ENCODE data around the gene KRTAP5-6. TPM values are rescaled to one million over a fixed set of nuclear protein-coding genes. Genes with fewer than 3 reads are reported as not detected.
"Not testable (repeated sequence)": the region's sequence is repeated elsewhere in the genome, so short reads cannot be mapped to it uniquely, and the experiment has no call there.

The KRTAP5-6 gene
- total and polyA plus RNA-seq, 7 donors: not detected

DNA sequence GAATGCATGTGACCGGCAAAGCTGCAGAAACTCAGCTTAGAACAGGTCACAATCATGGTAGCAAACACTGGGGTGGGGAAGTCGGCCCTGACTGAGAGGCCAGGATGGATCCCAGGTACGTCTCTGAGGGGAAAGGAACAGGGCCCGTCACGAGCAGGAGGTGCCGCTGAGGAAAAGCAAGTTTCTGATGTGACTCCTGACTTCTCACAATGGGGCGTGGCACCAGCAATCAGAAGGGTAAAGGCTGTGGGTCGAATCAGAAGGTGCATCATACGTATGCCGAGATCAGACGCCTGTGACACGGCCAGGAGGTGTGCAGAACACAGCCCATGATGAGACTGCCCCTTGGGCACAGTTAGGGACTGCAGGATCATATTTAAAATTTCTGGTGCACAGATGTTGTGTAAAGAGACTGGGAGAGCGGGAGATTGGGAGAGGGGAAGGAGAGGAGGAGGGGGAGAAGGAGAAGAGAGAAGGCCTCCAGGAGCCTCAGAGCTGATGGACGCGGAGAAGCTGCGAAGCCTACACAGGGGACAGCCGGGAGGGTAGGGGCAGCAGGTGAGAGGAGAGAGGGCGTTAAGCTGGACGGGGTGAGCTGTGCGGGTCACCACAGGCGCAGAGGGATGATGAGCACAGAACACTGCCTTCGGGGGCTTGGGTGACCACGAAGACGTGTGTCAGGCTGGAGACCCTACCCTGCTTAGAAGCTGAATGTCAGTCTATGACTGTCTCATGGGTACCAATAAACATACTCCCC lies 36.7 kb upstream of the KRTAP5-6 start:
- ATAC-seq: no peak
- no peaks in the 10 kb centered on the region for H3K4me1 ChIP-seq
- TF ChIP-seq, protein P1, sequence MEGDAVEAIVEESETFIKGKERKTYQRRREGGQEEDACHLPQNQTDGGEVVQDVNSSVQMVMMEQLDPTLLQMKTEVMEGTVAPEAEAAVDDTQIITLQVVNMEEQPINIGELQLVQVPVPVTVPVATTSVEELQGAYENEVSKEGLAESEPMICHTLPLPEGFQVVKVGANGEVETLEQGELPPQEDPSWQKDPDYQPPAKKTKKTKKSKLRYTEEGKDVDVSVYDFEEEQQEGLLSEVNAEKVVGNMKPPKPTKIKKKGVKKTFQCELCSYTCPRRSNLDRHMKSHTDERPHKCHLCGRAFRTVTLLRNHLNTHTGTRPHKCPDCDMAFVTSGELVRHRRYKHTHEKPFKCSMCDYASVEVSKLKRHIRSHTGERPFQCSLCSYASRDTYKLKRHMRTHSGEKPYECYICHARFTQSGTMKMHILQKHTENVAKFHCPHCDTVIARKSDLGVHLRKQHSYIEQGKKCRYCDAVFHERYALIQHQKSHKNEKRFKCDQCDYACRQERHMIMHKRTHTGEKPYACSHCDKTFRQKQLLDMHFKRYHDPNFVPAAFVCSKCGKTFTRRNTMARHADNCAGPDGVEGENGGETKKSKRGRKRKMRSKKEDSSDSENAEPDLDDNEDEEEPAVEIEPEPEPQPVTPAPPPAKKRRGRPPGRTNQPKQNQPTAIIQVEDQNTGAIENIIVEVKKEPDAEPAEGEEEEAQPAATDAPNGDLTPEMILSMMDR (IDR thresholded peaks at IDR 0.05): no peak
- WGBS, 3 donors: 76 to 86% (median 83%) methylated on average over 21 to 24 of the region's 24 CpGs
- no peaks in the 10 kb centered on the region for H3K9me3 ChIP-seq
- H3K4me3 ChIP-seq: no peak overlapping the region
- intact Hi-C loops (cut with DNase I): no loop called here
- DNase-seq: no peak
- H3K36me3 ChIP-seq (ENCODE audit: insufficient read depth in 1 of 2, low read depth in 1 of 2): no peaks in the 10 kb centered on the region
- H3K27ac ChIP-seq: no peak overlapping the region
- peaks cover 0 to 2% (median 0%) of the 10 kb centered on the region in 3 donors for H3K27me3 ChIP-seq (ENCODE audit: insufficient read depth in 3 of 3, low read length in 2 of 3)

DNA sequence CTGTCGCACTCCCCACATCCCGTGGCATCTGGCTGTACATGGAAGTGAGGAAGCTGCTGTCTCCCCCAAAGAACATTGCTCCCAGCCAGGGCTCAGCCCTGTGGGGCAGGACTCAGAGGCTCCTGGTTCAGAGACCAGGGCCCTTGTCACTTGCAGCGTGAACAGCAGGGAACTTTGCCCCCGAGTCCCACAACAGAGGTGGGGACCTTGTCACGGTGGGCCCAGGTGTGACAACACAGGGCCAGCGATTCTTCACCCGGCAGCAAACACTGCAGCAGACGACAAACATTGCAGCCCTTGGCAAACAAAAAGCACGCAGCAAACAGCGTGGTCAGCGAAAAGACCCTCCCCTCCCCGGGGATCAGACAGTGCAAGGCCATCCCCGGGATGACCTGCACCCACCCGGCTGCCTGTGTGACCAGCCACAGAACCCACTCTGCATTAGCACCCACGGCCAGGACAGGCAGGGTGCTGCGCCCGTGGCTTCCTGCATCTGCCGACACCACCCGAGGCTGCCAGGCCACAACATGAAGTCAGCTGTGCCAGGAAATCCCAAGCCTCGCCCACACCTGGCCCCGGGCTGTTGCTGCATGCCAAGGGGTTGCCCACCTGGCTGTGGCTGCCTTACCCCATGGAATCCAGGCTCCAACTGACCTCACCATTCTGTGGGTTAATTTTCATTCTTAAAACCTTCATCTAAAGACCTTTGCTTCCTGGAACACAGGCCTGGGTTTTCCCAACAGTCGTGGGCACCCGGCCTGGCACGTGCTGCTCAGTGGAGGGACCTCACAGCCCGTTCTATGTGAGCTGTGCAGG lies 35.3 kb upstream of the KRTAP5-6 start:
- DNase-seq; intact Hi-C loops (cut with DNase I); H3K36me3 ChIP-seq (ENCODE audit: insufficient read depth in 1 of 2, low read depth in 1 of 2); H3K4me1 ChIP-seq; H3K4me3 ChIP-seq; ATAC-seq; H3K9me3 ChIP-seq; H3K27me3 ChIP-seq (ENCODE audit: insufficient read depth in 3 of 3, low read length in 2 of 3); H3K27ac ChIP-seq: not testable (repeated sequence)
- WGBS, 3 donors: 68 to 75% (median 75%) methylated on average over 17 to 21 of the region's 25 CpGs

DNA sequence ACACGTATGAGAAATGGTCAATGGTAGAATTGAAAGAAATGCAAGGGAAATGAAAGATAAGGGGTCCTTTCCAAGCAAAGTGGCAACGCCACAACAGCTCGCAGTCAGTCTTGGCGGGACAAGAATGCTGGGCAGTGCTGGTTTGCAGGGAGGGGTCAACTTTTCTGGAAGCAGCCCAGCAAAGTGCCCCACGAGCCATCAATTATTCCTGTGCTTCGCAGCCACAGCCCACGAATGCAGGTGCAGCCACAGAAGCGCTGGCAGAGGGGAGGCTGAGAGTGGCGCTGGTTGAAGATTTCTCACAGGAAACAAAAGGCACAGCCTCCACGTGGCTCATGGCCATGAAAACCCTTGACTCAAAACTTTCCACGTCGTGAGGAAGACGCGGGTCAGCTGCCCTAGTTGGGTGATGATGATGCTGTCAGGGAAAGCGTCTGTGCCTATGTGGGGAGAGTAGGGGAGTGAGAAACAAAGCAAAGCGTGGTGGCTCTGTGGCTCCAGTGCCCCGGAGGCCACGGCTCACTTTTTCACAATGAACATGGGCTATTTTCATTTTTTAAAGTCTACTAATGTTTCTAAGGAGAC lies 34.2 kb upstream of the KRTAP5-6 start:
- DNase-seq; H3K9me3 ChIP-seq; H3K36me3 ChIP-seq (ENCODE audit: insufficient read depth in 1 of 2, low read depth in 1 of 2); H3K4me1 ChIP-seq; H3K27me3 ChIP-seq (ENCODE audit: insufficient read depth in 3 of 3, low read length in 2 of 3); ATAC-seq; H3K27ac ChIP-seq; H3K4me3 ChIP-seq; intact Hi-C loops (cut with DNase I): not testable (repeated sequence)
- WGBS, 3 donors: 55 to 64% (median 61%) methylated on average over 17 to 18 of the region's 18 CpGs

DNA sequence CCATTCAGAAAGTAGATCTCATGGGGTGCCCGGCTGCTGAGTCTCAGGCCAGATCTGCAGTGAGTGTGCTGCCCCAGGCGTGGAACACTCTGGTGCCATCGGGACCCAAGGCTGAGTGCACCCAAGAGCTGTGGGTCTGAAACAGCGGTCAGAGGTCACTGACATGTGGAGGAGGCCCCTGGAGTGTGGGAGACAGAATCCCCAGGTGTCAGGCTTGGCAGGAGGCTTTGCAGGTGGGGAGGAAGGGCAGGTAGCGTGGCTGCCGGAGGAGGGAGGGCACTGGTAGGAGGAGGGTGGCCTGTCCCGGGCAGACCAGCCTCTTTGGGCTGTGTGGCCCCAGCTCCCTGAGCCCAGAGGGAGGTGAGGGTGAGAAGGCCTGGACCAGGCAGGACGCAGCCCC lies 31.7 kb upstream of the KRTAP5-6 start:
- H3K4me1 ChIP-seq: no peaks in the 10 kb centered on the region
- no peak overlapping the region for H3K27ac ChIP-seq
- intact Hi-C loops (cut with DNase I): no loop called here
- no peaks in the 10 kb centered on the region for H3K36me3 ChIP-seq (ENCODE audit: insufficient read depth in 1 of 2, low read depth in 1 of 2)
- H3K27me3 ChIP-seq (ENCODE audit: insufficient read depth in 3 of 3, low read length in 2 of 3): peaks cover 0 to 28% (median 3%) of the 10 kb centered on the region in 3 donors
- no peaks in the 10 kb centered on the region for H3K9me3 ChIP-seq
- TF ChIP-seq, protein P1 (IDR thresholded peaks at IDR 0.05): no peak
- WGBS, 3 donors: 74 to 78% (median 75%) methylated on average over 5 to 6 of the region's 8 CpGs
- no peak for ATAC-seq
- no peak overlapping the region for H3K4me3 ChIP-seq
- no peak for DNase-seq

DNA sequence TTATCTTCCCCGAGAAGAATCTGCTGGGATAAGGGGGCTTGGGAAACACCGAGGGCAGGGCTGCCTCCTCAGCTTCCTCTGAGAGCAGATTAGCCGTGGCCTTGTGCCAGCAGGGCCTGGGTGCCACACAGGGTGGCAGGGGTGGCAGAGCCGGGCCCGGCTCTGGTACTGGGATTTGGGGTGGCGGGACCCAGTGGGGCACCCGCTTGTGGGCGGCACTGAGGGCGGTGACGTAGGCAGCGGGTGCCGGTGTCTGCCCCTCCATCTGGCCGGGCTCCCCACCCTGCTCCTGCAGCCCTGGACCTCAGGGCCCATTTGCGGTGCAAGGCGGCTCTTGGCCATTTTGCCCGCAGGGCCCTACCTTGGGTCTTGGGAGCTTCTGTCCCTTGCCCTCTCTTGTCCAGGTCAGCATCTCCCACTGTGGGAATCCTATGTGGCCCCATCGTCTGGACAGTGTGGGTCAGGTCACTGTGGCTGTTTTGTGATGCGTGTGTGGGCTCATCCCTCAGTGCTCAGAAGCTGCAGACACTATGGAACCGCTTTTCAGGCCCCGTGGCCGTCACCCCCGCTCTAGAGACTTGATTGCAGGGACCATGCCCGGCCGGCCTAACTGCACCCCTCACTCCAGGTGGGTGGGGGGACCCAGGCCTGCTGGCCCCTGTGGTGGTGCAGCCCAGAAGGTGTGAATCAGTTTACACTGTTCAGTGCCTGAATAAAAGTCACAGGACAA lies 29.7 kb upstream of the KRTAP5-6 start:
- 78 to 89% (median 84%) methylated on average over 18 to 24 of the region's 24 CpGs for WGBS, 3 donors
- Histone ChIP-seq H3K4me1 (no peaks in the 10 kb centered on the region), H3K27ac (no peak overlapping the region), H3K36me3 (ENCODE audit: insufficient read depth in 1 of 2, low read depth in 1 of 2) (no peaks in the 10 kb centered on the region), H3K4me3 (no peak overlapping the region), H3K9me3 (no peaks in the 10 kb centered on the region), H3K27me3 (ENCODE audit: insufficient read depth in 3 of 3, low read length in 2 of 3) (peaks cover 0 to 28% (median 8%) of the 10 kb centered on the region in 3 donors)
- TF ChIP-seq, protein P1 (IDR thresholded peaks at IDR 0.05): no peak
- ATAC-seq (no peak), DNase-seq (no peak)
- intact Hi-C loops (cut with DNase I): no loop called here
